ENCODE data around the gene NFE2L2. TPM values are rescaled to one million over a fixed set of nuclear protein-coding genes. Genes with fewer than 3 reads are reported as not detected.

Gene NFE2L2
- total RNA-seq, 2 experiments from 2014 or later: 26.2 to 58.6 TPM

- H4K20me1 ChIP-seq (ENCODE audit: insufficient read depth, low read length): peaks cover 28% of the 10 kb centered on the region
- POLR2A ChIA-PET: interaction anchor here (0.7 to 5.2 kb wide), 9 partner anchors 8 to 98 kb away, joined by 3 to 52 read pairs (median 4); partner anchors contain the start of gene HNRNPA3
These were observed 1.5 kb downstream of the NFE2L2 start for GRCh38 chr2:177262958-177263450.

GRCh38 chr2:177262092-177262491 is 2.4 kb downstream of the NFE2L2 start:
- Histone ChIP-seq H2AFZ (ENCODE audit: low read length) (no peak overlapping the region), H3K9me2 (ENCODE audit: insufficient read depth, low read length) (no peaks in the 10 kb centered on the region), H4K20me1 (ENCODE audit: insufficient read depth, low read length) (peaks cover 37% of the 10 kb centered on the region), H3K79me2 (ENCODE audit: insufficient read depth, low read depth, low read length) (peaks cover 64% of the 10 kb centered on the region), H3K9me3 (ENCODE audit: low read length) (peaks cover 6% of the 10 kb centered on the region; the same call in 1 of the 2 replicates), H3K4me3 (ENCODE audit: low read depth, low read length, poor library complexity, severe bottlenecking) (peak overlapping the region; percentile 78), H3K4me2 (ENCODE audit: low read length) (peak overlapping the region; percentile 91), H3K27ac (ENCODE audit: low read depth, low read length, poor library complexity, severe bottlenecking) (peak overlapping the region; percentile 94), H3K36me3 (ENCODE audit: insufficient read depth, low read length) (peaks cover 46% of the 10 kb centered on the region), H3K4me1 (ENCODE audit: insufficient read depth, low read length, poor library complexity, severe bottlenecking) (peaks cover 38% of the 10 kb centered on the region)
- BruUV-seq (replicated peaks): no TSS peak
- CTCF ChIA-PET (ENCODE audit: unreplicated experiment): no interaction called here
- POLR2A ChIA-PET: interaction anchor here (1.5 to 4.3 kb wide), 3 partner anchors 11 to 50 kb away, joined by 3 to 18 read pairs (median 17); partner anchors contain the start of gene HNRNPA3
- intact Hi-C loops (cut with micrococcal nuclease; ENCODE audit: unreplicated experiment): loop anchor here (5.0 to 10.0 kb wide), 2 partner anchors 35 to 1193 kb away; partner anchors contain the start of genes PJVK and PRKRA
- TF ChIP-seq CTCF (conservative IDR thresholded peaks at IDR 0.05; ENCODE audit: low read length) (no peak), EZH2phosphoT487 (IDR thresholded peaks at IDR 0.05; ENCODE audit: borderline replicate concordance, low read depth, low read length) (no peak)
- peak; percentile 24 for DNase-seq (ENCODE audit: low spot score)

More at GRCh38 chr2:177262958-177263450, 1.5 kb downstream of the NFE2L2 start:
- no TSS peak for BruUV-seq (replicated peaks)
- CTCF ChIA-PET (ENCODE audit: unreplicated experiment): interaction anchor here (0.8 to 1.7 kb wide), 3 partner anchors 8 to 98 kb away, joined by 3 to 4 read pairs (median 4); no protein-coding TSS in a partner anchor
- Histone ChIP-seq H3K9me2 (ENCODE audit: insufficient read depth, low read length) (no peaks in the 10 kb centered on the region), H3K9me3 (ENCODE audit: low read length) (peaks cover 3% of the 10 kb centered on the region; the same call in 1 of the 2 replicates), H2AFZ (ENCODE audit: low read length) (no peak overlapping the region), H3K4me3 (ENCODE audit: low read depth, low read length, poor library complexity, severe bottlenecking) (peak overlapping the region; percentile 78), H3K27ac (ENCODE audit: low read depth, low read length, poor library complexity, severe bottlenecking) (peak overlapping the region; percentile 94), H3K36me3 (ENCODE audit: insufficient read depth, low read length) (peaks cover 37% of the 10 kb centered on the region), H3K4me1 (ENCODE audit: insufficient read depth, low read length, poor library complexity, severe bottlenecking) (peaks cover 38% of the 10 kb centered on the region), H3K4me2 (ENCODE audit: low read length) (peak overlapping the region; percentile 91), H3K79me2 (ENCODE audit: insufficient read depth, low read depth, low read length) (peaks cover 54% of the 10 kb centered on the region)
- intact Hi-C loops (cut with micrococcal nuclease; ENCODE audit: unreplicated experiment): loop anchor here (1.0 to 10.0 kb wide), 5 partner anchors 33 to 1192 kb away; partner anchors contain the start of genes HNRNPA3, PJVK and PRKRA
- no peak for TF ChIP-seq EZH2phosphoT487 (IDR thresholded peaks at IDR 0.05; ENCODE audit: borderline replicate concordance, low read depth, low read length)
- no peak for TF ChIP-seq CTCF (conservative IDR thresholded peaks at IDR 0.05; ENCODE audit: low read length)
- no peak for DNase-seq (ENCODE audit: low spot score)
